C1 segment of cervical spinal cord (tissue), 14 donors: Measurements from ENCODE around the gene C16orf89.
"Not testable (repeated sequence)": the region's sequence is repeated elsewhere in the genome, so short reads cannot be mapped to it uniquely, and the experiment has no call there.

Experiments used
- DNase-seq, 14 donors: peaks; one replicate each; lab custom pipeline; 2025; lab: John Stamatoyannopoulos, UW

Gene C16orf89, protein sequence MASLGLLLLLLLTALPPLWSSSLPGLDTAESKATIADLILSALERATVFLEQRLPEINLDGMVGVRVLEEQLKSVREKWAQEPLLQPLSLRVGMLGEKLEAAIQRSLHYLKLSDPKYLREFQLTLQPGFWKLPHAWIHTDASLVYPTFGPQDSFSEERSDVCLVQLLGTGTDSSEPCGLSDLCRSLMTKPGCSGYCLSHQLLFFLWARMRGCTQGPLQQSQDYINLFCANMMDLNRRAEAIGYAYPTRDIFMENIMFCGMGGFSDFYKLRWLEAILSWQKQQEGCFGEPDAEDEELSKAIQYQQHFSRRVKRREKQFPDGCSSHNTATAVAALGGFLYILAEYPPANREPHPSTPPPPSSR

DNA sequence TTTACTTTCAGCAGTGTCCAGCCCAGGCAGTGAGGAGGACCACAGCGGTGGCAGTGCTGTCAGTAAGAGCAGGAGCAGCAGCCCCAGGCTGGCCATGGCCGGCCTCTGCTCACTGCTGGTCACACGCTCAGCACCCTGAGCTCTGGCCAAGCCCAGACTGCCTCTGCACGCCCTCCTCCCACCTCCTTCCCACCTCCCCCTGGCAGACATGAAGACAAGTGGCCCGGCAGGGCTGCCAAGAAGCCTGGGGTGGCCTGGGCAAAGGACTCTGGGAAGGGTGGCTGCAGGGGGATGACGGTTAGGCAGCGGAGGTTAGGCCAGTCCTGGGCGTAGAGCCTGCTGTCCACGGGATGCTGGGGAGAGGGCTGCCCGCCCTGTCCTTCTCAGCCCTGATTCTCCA is at the start of gene C16orf89:
TSS of gene C16orf89 (minus strand) at position 144 of the 400 bp plus-strand sequence. CDS start at position 96, 48 bp downstream.
- peak in 11 of 14 donors; percentile 2 to 83 (median 59) for DNase-seq

DNA sequence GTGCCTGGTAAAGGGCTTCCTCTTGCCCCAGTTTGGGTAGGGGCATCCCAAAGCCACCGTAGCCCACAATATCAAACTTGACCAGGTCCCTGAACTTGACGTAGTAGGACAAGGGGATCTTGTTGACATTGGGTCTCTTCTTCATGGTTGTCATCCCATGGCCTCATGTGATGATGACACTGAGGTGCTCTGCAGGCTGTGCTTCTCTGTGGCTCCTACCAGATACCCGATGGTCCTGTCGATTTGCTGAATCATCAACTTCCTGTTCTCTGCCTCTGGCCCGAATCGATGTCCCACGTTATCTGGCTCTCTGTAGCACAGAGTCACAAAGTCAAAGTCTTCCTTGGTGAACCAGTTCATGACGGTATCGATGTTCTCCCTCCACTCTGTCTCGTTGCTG is 45.2 kb upstream of the C16orf89 start:
- DNase-seq = not testable (repeated sequence)

DNA sequence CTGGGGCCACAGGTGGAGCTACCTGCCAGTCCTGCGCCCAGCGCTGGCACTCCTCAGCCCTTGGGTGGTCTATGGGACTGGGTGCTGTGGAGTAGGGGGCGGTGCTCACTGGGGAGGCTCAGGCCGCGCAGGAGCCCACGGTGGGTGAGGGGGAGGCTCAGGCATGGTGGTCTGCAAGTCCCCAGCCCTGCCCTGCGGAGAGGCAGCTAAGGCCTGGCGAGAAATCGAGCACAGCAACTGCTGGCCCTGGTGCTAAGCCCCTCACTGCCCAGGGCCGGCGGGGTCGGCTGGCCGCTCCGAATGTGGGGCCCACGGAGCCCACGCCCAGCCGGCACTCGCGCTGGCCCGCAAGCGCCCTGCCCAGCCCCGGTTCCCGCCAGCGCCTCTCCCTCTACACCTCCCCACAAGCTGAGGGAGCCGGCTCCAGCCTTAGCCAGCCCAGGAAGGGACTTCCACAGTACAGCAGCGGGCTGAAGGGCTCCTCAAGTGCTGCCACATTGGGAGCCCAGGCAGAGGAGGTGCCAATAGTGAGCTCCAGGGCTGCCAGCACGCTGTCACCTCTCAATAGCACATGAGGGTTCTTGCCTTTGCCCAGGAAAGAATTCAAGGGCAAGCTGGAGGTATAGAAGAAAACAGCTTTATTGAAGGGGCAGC is 42.9 kb upstream of the C16orf89 start:
- no peak for DNase-seq

DNA sequence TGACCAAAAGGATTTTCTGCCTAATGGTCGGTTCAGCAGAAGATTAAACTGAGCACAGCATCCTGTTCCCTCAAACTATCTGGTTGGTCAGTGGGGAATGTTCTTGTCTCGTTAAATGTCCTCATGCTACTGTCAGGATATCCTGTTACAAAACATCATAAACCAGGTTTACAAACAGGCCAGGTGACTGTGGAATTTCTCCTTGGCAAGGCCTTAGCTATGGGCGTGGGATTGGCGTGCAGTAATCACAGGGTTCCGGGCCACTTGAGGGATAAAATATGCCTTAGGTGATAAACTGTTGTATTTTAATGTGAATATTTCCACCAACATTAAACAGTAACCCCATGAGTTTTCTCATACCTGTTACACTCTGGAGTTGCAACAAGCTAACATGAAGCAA is 39.3 kb upstream of the C16orf89 start:
- DNase-seq = not testable (repeated sequence)

DNA sequence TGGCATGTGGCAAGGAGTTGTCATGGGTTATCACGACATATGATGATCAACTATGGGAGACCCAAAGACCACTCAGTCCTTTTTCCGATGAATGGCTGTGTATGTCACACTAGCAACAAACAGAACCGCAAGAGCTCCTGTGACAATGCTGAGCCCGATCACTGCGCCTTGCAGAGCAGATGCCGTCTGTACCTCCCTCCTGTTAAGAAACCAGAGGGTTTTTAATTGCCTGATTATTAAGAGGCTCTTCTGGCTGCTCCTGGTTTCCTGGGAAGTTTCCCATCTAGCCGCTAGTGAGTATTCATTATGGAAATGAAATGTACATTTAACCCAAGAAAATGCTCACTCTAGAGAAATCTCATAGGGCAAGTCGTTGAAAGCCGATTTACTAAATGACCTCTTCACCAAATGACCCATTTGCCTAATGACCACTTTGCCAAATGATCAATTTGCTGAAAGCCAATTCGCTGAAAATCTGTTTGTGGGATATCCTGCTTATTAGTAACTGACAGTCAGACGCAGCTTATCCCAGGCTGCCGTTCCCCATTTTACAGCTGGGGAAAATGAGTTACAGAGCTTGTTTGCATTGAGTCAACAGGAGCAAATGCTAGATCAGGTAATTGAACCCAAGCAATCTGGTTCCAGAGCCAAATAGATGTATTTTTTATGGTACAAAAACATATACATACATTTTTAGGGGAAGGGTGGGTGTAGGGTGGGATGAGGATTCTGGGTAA is 37.7 kb upstream of the C16orf89 start:
- not testable (repeated sequence) for DNase-seq

DNA sequence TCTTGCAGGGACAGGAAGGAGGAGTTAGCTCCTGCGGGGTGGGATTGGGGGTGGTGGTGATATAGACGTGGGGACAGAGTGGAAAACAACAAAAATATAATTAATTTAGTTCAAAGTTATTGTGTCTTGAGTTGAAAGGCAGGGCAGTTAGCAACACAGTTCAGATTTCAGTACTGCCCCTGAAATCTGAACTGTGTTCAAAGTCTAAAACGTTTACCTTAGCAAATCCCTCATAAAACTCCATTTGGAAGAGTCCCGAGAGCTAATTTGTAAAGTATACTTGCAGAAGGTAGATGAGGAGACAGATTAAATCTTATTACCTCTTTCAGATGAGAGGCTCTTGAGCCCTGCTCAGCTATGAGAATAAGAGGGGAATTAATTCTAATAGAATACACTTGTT is 33.4 kb upstream of the C16orf89 start:
- not testable (repeated sequence) for DNase-seq

DNA sequence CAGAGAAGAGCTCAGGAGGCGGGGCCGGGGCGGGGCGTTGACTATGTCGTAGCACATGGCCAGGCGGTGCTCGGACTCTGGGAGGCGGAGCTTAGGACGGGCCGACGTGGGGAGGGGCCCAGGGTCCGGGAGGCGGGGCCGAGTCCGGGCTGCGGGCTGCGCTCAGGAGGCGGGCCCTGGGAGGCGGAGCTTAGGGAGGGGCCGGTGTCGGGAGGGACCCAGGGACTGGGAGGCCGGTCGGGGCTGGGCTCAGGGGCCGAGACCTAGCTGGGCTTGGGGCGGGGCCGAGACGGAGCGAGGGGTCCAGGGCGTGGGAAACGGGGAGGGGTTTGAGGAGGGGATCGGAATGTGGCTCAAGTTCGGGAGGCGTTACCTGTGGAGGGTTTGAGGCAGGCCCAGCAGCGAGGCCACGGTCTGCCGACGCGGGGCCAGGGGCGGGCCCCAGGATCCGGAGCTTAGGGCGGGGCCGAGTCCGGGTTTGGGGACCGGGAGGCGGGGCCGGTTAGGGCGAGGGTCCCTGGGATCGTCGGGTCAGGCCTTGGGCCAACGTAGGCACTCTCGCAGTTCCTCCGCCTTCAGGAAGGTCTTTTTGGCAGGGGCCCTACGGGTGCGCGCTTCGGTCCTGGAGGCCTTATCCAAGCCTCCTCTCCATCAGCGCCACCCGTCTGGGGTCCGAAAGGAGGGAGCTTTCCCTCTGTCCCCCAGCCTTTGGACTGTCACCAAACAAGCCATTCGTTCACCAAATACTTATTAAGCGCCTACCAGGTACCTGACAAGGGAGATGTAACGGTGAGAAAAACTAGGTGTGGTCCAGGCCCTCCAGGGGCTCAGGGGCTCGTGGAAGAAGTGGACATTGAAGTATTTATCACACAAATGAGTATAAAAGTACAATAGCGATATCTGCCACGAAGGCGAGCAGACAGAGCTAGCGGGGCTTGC is 32.7 kb upstream of the C16orf89 start:
- peak in 12 of 14 donors; percentile 5 to 68 (median 40) for DNase-seq

DNA sequence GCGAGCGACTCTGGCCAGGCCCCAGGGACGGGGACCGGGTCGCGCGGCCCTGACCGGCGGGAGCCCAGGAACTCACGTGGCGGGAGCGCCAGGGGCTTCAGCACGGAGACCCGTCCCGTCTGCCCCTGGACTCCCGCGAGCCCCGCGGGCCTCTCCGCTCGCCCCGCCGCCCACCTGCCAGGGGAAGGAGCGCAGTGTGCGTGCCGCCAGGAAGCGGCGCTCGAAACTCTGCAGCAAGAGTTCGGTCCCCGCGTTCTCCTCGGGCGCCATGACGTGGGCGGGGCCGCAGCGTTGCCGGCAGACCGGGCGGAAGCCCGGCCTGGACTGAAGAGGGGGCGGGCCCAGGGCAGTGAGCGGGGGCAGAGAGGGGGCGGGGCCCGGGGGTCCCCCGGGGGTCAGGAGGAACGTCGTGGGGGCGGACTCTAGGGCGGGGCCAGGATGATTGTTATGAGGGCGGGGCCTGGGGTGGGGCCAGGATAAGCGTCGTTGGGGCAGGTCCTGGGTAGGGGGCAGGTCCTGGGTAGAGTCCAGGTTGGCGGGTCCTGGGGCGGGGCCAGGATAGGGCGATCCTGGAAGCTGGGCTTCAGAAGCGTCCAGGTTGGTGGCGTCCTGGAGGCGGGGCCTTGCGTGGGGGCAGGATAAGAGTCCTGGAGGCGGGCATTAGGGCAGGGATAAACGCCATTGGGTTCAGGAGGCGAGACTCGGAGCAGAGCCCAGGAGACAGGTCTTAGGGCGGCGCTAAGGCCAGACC is 31.9 kb upstream of the C16orf89 start, which contains the start of gene EEF2KMT:
TSS of gene EEF2KMT (minus strand) at position 326 of the 751 bp plus-strand sequence. CDS start at position 270, 56 bp downstream.
- peak; percentile 81 to 100 (median 98) for DNase-seq

DNA sequence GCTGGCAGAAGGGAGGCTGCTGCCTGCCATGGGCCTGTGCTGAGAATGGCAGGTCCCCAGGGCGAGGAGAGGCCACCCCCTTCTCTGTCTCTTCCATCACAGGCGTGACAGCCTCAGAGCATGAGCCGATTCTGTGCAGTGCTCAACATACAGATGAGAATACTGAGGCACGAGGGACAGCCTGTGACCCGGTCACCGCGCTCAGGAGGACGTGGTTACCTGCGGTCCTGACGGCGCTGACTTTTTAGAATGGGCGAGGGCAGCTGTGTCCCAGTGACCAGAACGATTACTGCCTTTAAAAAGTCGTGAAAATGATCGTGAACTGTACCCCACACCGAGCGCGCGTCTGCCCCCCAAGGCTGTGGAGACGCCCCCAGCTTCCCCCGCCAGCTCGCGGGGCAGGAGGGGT is 31.3 kb upstream of the C16orf89 start:
- DNase-seq = peak in 1 of 14 donors; percentile 32

DNA sequence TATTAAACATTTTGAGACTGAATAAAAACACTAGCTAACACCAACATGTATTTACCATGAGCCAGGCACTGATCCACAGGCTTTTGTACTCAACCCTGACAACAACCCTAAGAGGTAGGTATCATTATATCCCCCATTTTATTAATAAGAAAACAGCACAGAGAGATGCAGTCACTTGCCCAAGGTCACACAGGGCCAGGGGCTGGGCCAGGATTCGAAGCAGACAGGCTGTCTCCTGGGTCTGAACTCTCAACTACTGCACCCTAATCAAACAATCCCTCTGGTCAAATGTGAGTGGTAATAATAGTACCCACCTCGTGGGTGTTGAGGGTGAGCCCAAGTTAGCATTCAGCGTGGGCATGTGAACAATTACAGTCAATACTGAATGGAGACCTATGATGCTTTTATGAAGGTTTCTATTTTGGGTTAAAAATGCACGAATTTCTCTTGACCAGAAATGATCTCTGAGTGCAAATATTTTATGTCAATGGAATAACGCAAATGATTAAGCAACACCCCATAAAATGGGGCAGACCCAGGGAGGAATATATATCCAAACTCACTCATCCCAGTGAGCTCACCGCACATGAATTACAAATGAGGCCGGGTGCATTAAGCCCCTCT is 30.8 kb upstream of the C16orf89 start:
- not testable (repeated sequence) for DNase-seq

DNA sequence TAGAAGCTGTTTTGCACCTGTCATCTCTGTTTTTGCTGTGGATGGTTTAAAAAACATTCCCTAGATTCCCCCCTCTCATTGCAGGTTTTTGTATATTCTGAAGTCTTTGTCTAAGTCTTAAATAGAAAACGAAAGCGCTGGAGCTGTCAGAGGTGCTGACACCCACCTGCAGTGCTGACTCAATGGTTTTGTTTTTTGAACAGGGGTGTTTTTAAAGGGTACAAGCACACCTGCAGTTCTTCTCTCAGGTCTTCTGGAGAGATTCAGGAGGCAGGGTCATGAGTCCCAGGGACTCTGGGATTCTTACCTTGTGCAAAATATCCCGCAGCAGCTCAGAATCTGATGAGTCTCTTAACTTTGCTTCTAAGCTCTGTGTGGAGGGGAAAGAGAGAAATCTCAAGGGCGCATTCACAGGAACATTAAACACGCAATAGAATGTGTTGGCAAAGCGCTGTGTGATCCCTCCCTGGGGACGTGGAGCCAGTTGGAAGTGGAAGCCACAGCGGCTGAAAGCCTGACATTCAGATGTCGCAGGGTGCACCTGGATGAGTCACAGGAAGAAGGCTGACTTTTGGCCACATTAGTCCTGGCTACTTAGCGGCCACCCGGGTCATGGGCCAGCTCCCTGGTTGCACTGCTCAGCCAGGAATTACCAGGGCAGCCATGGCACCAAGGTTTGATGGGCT is 29.5 kb upstream of the C16orf89 start:
- DNase-seq = not testable (repeated sequence)

DNA sequence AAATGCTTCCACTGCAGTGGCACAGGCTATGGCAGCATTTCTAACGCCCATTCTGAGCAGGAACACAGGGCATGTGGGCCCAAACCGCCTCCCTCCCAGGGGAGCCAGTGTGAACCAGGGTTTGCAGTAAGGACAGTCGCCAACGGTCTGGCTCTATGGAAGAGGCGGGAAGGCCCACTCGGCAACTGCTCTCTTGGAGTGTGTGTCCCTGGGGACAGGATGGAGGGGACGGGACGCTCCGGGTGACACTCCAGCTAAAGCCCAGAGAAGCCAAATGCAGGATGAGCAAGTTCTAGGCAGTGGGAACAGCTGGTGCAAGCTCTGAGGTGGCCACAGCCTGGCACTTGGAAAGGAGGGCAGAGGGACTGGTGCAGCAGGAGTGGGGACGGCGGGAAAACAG is 28.0 kb upstream of the C16orf89 start:
- not testable (repeated sequence) for DNase-seq

DNA sequence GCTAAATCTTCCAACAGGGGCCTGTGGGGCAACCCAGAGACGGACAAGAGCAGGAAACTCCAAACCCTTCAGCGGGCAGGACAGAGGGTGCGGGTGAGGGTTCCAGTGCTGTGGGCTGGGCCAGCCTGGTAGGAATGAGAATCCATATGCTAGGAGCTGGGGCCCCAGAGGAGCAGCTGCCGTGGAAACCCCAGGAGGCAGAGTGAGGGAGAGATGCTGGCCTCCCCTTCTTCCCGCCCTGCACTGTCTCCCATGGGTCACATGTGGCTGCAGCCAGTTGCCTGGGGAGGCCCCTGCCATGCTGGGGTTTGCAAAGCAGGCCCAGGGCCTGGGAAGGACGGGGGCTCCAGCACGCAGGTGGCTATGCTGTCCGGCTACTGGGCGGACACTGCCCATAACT is 27.3 kb upstream of the C16orf89 start:
- DNase-seq = not testable (repeated sequence)

DNA sequence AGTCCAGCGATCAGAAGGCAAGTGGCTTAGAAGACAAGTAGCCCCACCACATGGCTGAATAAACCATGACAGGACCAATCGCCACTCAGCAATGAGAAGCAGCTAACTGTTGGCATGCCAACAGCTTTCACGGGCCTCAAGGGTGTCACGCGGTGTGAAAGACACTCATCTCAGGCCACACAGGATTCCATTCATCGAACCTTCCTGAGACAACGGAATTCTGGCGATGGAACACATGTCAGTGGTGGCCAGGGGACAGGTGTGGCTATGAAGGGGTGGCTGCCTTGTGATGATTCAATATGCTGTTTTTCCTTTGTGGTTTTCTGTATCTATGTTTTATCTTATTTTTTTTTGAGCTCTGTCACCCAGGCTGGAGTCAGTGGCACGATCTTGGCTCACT is 24.8 kb upstream of the C16orf89 start:
- not testable (repeated sequence) for DNase-seq

DNA sequence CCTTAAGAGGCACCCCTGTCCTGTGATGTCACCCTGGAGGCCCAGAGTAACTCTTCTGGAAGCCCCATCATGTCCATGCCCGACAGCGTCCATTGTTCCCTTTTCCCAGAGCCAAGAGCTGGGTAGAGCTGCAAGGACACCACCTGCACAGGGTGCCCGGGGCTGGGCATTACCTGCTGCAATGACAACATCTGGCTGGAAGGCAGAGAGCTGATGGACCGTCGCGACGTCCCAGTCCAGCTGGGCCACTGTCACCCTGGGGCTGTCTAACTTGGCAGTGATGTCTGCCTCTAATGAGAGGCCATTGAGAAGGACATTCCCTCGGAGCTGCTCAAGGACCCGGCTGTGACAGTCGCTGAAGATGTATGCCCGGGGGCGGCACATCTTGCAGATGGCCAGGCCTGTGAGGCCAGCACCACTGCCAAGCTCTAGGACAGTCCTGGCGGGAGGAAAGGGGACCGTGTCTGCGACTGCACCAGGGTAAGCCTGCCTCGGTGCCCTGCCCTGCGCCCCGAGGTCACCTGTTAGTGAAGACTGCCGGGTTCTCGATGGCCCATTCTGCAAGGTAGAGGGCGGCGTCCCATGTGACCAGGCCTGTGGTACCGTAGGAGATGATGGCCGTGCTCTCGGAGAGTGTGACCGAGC is 24.3 kb upstream of the C16orf89 start:
- not testable (repeated sequence) for DNase-seq

DNA sequence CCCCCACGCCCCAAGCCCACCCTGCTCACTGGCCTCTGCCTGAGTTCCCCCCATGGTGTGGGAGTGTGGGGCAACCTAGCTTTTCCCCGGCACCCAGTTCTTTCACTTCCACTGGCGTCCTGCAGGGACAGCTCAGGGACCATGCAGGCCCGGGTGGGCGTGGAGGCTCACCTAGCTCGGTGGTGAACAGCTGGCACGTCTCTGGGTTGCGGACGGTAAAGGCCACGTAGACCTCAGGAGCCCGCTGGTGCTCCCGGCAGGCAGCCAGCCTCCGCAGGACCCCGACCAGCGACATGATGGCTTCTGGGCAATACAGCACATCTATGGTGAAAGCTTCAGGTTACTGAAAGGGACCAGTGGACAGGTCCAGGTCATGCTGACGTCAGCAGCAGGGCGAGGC is 23.2 kb upstream of the C16orf89 start:
- DNase-seq = not testable (repeated sequence)

DNA sequence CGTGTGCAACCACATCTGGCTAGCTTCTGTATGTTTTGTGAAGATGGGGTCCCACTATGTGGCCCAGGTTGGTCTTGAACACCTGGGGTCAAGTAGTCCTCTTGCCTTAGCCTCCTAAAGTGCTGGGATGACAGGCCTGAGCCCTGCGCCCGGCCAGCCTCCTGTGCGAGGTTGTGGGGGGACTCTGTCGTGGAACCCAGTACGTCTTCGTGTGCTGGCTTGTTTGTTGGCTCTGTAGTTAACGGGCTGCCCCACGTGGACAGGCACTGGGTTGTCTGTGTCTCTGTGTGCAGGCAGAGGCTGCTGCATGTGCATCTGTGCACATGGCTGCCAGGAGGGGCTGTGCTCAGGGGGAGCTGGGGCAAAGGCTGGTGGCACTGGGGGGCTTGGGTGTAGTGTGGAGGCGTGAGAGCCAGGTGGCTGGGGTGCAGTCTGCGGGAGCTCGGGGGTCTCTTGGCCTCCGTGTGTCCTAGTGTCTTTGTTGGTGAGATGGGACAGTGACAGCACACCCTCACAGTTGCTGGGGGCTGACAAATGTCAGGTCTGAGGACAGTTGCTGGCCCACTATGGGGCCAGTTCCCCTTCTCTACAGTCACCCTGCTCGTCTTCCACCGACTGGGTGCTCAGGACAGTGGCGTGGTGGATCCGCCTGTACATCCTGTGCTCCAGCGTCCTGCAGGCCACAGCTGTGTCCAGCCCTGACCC is 22.5 kb upstream of the C16orf89 start:
- DNase-seq = not testable (repeated sequence)

DNA sequence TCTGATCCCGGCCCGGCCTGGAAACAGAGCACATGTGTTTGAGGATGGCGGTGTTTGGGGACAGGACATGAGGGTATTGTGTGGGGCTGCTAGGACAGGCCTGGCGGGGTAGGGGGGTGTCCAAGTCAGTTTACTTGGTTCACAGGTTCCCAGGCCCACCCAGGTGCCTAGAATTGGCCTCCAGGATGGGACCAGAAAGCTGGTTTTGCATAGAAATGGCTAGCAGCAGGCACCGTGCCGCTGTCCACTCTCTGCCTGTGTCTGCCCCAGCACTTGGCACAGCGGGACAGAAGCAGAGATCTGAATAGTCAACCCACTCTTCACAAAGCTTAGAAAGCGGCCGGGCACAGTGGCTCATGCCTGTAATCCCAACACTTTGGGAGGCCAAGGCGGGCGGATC is 20.0 kb upstream of the C16orf89 start:
- DNase-seq = not testable (repeated sequence)
